ENCODE measurements around the gene PTX4. TPM values are rescaled to one million over a fixed set of nuclear protein-coding genes. Genes with fewer than 3 reads are reported as not detected.

The PTX4 gene
- total and polyA plus RNA-seq, 2 donors (not counting 3 experiments of a cell fraction or from before 2014, with no cell fraction given), result 0.31 TPM; not detected in 1

- no peak overlapping the region for H3K4me3 ChIP-seq (replicated peaks in 1 of 3; ENCODE audit: insufficient read depth in 1 of 3, low read depth in 1 of 3, low read length in 3 of 3)
- no peaks in the 10 kb centered on the region for H3K9me1 ChIP-seq (replicated peaks; ENCODE audit: control insufficient read depth, extremely low read depth, insufficient read depth, low read length)
- H4K20me1 ChIP-seq (replicated peaks; ENCODE audit: control insufficient read depth, extremely low read depth, insufficient read depth, low read length), result no peaks in the 10 kb centered on the region
- H3K36me3 ChIP-seq (ENCODE audit: control insufficient read depth in 2 of 2, extremely low read depth in 1 of 2, insufficient read depth in 2 of 2, low read length in 2 of 2), result peaks cover 0 to 17% of the 10 kb centered on the region in 2 experiments
- no peaks in the 10 kb centered on the region for H3K27me3 ChIP-seq (ENCODE audit: control insufficient read depth in 2 of 2, insufficient read depth in 2 of 2, low read length in 2 of 2)
- H3K9me3 ChIP-seq (replicated peaks; ENCODE audit: control insufficient read depth, insufficient read depth, low read length), result no peaks in the 10 kb centered on the region
- H3K4me1 ChIP-seq (ENCODE audit: control insufficient read depth, extremely low read depth, insufficient read depth, low read length), result no peaks in the 10 kb centered on the region
- intact Hi-C loops (cut with micrococcal nuclease) (no loop called here), dilution Hi-C loops (cut with MboI; ENCODE audit: extremely low pct_ligation_motif_present, low sequenced_read_pairs) (no loop called here)
- no peak for FAIRE-seq
- DNase-seq (ENCODE audit: low read depth, low spot score), result no peak
- CTCF ChIA-PET, result no interaction called here
- H3K9ac ChIP-seq (replicated peaks; ENCODE audit: extremely low read depth, insufficient read depth, low read length), result no peak overlapping the region
- POLR2A ChIA-PET, result no interaction called here
- H3K4me2 ChIP-seq (ENCODE audit: insufficient read depth, low read length), result no peak overlapping the region
- no peak overlapping the region for H3K27ac ChIP-seq (ENCODE audit: insufficient read depth, low read depth, low read length)
- no peak overlapping the region for H2AFZ ChIP-seq (ENCODE audit: low read depth, low read length)
- no peak for TF ChIP-seq FOS (IDR thresholded peaks at IDR 0.05; ENCODE audit: borderline replicate concordance, insufficient read depth, low read length)
- TF ChIP-seq GATA2 (IDR thresholded peaks at IDR 0.05; ENCODE audit: insufficient read depth, insufficient read length, low read depth, low read length), result no peak
- TF ChIP-seq POLR2AphosphoS5 (IDR thresholded peaks at IDR 0.05; ENCODE audit: insufficient read depth, low read depth, low read length), result no peak
- TF ChIP-seq EZH2 (IDR thresholded peaks at IDR 0.05; ENCODE audit: borderline replicate concordance, low read depth, low read length, severe bottlenecking), result no peak
- TF ChIP-seq MYC (IDR thresholded peaks at IDR 0.05; ENCODE audit: low read depth, low read length), result no peak
- TF ChIP-seq MAX (IDR thresholded peaks at IDR 0.05; ENCODE audit: insufficient read depth, insufficient read length), result no peak
- TF ChIP-seq, protein P1, sequence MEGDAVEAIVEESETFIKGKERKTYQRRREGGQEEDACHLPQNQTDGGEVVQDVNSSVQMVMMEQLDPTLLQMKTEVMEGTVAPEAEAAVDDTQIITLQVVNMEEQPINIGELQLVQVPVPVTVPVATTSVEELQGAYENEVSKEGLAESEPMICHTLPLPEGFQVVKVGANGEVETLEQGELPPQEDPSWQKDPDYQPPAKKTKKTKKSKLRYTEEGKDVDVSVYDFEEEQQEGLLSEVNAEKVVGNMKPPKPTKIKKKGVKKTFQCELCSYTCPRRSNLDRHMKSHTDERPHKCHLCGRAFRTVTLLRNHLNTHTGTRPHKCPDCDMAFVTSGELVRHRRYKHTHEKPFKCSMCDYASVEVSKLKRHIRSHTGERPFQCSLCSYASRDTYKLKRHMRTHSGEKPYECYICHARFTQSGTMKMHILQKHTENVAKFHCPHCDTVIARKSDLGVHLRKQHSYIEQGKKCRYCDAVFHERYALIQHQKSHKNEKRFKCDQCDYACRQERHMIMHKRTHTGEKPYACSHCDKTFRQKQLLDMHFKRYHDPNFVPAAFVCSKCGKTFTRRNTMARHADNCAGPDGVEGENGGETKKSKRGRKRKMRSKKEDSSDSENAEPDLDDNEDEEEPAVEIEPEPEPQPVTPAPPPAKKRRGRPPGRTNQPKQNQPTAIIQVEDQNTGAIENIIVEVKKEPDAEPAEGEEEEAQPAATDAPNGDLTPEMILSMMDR (IDR thresholded peaks at IDR 0.05; ENCODE audit: extremely low read depth in 1 of 2, insufficient read depth in 1 of 2, low read depth in 1 of 2, low read length in 2 of 2), result no peak
- no peak for TF ChIP-seq POLR2A (IDR thresholded peaks at IDR 0.05; ENCODE audit: low read depth, low read length)
- TF ChIP-seq JUN (IDR thresholded peaks at IDR 0.05; ENCODE audit: borderline replicate concordance, insufficient read depth, insufficient read length, low read depth), result no peak
- TSS peak; percentile 45 for BruUV-seq (replicated peaks)
- no peaks in the 10 kb centered on the region for H3K79me2 ChIP-seq (ENCODE audit: control insufficient read depth, insufficient read depth, low read length)
Observed at GRCh38 chr16:1445518-1446203, 43.1 kb downstream of the PTX4 start.

All from endothelial cell of umbilical vein (primary cell).